PFSK-1 (cell line): ENCODE data around the gene PRSS38.

Experiments used
- FOXP2 ChIP-seq: optimal IDR thresholded peaks from 2 replicates; pipeline ENCODE3; 2011; ENCODE audit warnings: borderline replicate concordance, control low read depth, inconsistent platforms; ENCODE audit not compliant: insufficient read depth; ENCODE audit errors: extremely low read length, extremely low read depth
- POLR2AphosphoS5 ChIP-seq: IDR thresholded peaks from 2 replicates; pipeline ENCODE4 v1.6.1; 2012; ENCODE audit warnings: low read depth, mild to moderate bottlenecking, control low read depth, low read length, moderate library complexity
- TAF1 ChIP-seq: IDR thresholded peaks from 2 replicates; pipeline ENCODE4 v1.6.1; 2012; ENCODE audit warnings: low read length, control low read depth, borderline replicate concordance; ENCODE audit not compliant: insufficient read depth

GRCh38 chr1:227793948-227794816 lies 21.3 kb upstream of the PRSS38 start:
- TF ChIP-seq TAF1, result no peak
- TF ChIP-seq POLR2AphosphoS5, result no peak
- peak; percentile 33 for TF ChIP-seq FOXP2
